Right ventricle myocardium superior (tissue), 1 donor: ENCODE results near the gene TMEM38A. TPM values are rescaled to one million over a fixed set of nuclear protein-coding genes. Genes with fewer than 3 reads are reported as not detected.
A peak's percentile ranks its signal among the peaks of the same experiment; 100 is the strongest.
"Not testable (repeated sequence)": the region's sequence is repeated elsewhere in the genome, so short reads cannot be mapped to it uniquely, and the experiment has no call there.

Source experiments
- ATAC-seq: fragments of 200-7000 bp; cut with Tn5 transposase; one replicate; pipeline ENCODE4 v1.9.1; 2020; ENCODE audit warnings: mild to moderate bottlenecking; ENCODE audit not compliant: poor library complexity
- DNase-seq: peaks from one replicate; pipeline ENCODE4 v3.0.0-alpha.2; 2020
- intact Hi-C: fragments of 100-400 bp; cut with DNase I; formaldehyde crosslinking; loops from one replicate; pipeline ENCODE4 v1.11.2; 2022
- total RNA-seq: library from RNA; stranded (reverse); fragmentation: NEBNext Ultra II Directional; extraction: Animal tissue kit (Norgen Biotek cat#: 25700); gene quantifications from one replicate; pipeline ENCODE4 v1.2.1, GENCODE V29; 2021
- donor health status: DM: no; HTN: yes; CAD: no; lungs with severe emphysema.

Gene TMEM38A
- total RNA-seq, 1 donor from 2014 or later = 44.6 TPM

- DNase-seq (peak; percentile 98), ATAC-seq (peak; percentile 96)
- intact Hi-C loops = loop anchor here (10.0 kb wide), 1 partner anchor 54 kb away; the partner anchor contains the start of gene SLC35E1
Measured at GRCh38 chr19:16628183-16628983, 32.6 kb upstream of the TMEM38A start, which contains the start of gene MED26. Gene MED26, minus strand, starts transcription at chr19:16628204. Its CDS starts 261 bp downstream, at chr19:16627943.

- DNase-seq = peak; percentile 52
- ATAC-seq = peak; percentile 22
- intact Hi-C loops = loop anchor here (10.0 kb wide), 1 partner anchor 54 kb away; the partner anchor contains the start of gene SLC35E1
Measured at GRCh38 chr19:16628984-16629691, 31.8 kb upstream of the TMEM38A start.

GRCh38 chr19:16631465-16631864 lies 29.5 kb upstream of the TMEM38A start:
- ATAC-seq (no peak), DNase-seq (no peak)
- intact Hi-C loops = no loop called here

DNA sequence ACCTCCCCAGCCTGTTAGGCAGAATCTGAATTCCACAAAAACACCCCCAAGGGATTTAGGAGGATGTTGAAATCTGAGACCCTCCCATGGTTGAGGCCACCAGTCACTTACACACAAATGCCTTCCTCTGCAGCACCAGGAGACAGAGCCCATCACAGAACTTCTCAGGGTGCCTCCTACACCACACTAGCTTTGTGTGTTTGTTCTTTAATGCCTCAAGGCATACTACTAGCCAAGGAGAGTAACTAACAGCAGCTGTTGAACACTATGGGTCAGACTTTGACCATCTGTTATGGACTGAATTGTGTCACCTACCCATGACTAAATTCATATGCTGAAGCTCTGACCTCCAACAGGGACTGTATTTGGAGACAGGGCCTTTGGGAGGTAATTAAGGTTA lies 23.4 kb upstream of the TMEM38A start:
- ATAC-seq (no peak), DNase-seq (no peak)
- intact Hi-C loops = no loop called here

DNA sequence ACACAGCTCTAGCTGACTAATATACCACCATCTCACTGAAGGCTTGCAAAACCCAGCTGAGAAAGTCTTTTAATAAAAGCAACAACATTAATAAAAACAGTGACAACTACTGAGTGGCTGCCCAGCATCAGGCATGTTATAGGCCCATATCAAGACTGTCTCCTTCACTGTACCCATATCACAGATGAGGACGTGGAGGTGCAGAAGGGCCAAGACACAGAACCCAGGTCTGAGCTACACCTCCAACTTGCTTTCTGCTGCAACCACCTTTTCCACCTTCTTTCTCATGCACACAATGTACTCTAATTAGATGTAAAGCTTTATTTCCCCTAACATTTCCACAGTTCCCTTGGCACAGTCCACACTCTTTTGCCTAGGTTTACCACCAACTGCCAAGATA lies 22.3 kb upstream of the TMEM38A start:
- intact Hi-C loops = no loop called here
- DNase-seq (no peak), ATAC-seq (no peak)

DNA sequence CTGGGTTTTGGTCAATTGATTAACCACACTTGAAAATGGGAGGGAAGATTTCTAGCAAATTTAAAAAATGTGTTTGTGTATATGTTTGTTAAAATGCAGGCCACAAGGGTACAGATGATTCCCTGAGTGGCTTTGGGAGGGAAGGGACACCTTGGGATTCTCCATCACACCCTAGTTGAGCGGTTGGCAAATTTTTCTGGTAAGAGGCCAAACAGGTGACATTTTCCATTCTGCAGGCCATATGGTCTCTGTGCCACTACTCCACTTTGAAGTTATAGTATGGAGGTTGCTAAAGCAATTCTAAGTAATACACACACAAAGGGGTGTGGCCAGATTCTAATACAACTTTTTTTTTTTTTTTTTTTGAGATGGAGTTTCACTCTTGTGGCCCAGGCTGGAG lies 20.0 kb upstream of the TMEM38A start:
- no peak for DNase-seq
- intact Hi-C loops = no loop called here
- ATAC-seq = no peak

DNA sequence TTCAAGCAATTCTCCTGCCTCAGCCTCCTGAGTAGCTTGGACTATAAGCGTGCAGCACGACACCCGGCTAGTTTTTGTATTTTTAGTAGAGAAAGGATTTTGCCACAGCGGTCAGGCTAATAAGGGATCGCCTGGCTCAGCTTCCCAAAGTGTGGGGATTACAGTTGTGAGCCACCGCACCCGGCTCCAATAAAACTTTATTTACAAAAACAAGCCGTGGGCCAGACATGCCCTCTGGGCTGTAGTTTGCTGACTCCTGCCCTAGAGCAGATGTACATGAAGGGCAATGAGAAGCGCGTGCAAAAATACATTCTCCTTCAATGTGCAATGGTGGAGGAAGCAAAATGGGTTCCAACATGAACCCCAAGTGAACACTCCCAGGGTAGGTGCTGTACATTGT lies 19.2 kb upstream of the TMEM38A start:
- intact Hi-C loops = no loop called here

GRCh38 chr19:16645140-16645539 lies 15.8 kb upstream of the TMEM38A start:
- intact Hi-C loops = no loop called here
- DNase-seq (no peak), ATAC-seq (no peak)

More for the DNA sequence above, 19.2 kb upstream of the TMEM38A start:
- ATAC-seq (no peak), DNase-seq (no peak)

DNA sequence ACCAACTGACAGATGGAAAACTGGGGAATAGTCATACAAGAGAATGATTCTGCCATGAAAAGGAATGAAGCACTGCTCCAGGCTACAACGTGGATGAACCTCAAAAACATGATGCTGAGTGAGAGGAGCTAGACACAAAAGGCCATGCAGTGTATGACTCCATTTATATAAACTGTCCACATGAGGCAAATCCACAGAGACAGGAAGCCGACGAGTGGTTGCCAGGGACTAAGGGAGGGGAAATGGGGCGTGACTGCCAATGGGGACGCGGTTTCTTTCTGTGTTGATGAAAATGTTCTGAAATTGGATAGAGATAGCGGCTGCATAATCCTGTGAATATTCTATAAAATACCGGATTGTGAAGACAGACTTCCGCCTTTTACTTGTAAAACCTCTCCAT lies 11.2 kb upstream of the TMEM38A start:
- DNase-seq (no peak), ATAC-seq (peak; percentile 63)
- intact Hi-C loops = no loop called here

- ATAC-seq (no peak), DNase-seq (no peak)
- intact Hi-C loops = no loop called here
Measured at GRCh38 chr19:16650821-16651220, 10.1 kb upstream of the TMEM38A start.

DNA sequence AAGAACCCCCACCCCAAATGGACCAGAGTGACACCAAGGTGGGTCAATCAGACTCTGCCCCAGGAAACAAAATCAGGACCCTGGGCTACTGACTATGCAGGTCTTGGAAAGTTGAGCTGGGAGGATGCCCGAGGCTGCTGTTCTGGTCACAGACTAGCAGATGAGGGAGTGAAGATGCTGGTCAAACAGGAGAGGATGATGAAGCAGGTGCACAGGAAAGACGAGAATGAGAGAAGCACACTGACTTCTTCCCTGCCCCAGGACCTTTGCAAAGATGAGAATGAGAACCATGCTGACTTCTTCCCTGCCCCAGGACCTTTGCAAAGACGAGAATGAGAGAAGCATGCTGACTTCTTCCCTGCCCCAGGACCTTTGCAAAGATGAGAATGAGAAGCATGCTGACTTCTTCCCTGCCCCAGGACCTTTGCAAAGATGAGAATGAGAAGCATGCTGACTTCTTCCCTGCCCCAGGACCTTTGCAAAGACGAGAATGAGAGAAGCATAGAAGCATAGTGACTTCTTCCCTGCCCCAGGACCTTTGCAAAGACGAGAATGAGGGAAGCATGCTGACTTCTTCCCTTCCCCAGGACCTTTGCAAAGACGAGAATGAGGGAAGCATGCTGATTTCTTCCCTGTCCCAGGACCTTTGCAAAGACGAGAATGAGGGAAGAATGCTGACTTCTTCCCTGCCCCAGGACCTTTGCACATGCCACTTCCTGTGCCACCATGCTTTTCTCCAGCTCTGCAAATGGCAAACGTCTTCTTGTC lies 9.3 kb upstream of the TMEM38A start:
- DNase-seq, intact Hi-C loops, ATAC-seq: not testable (repeated sequence)

DNA sequence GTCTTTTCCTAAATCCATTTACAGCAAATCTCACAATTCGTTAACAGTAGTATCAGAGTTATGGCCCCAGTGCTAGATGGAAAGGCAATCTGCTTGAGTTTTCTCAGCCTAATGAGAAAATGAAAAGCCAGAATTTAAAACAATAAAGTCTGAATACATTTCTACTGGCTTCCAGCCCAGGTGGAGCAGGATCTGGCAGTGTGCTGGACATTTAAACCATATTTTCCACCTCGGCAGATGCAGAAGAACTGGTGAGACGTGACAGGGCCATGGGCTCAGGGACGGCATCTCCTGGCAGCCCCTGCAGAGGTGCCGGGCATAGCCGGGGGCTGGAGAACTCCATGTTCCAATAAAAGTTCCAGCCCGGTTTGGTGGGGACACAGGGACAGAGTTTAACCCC lies 8.1 kb upstream of the TMEM38A start:
- intact Hi-C loops = no loop called here
- DNase-seq = no peak
- no peak for ATAC-seq

GRCh38 chr19:16654140-16654539 lies 6.8 kb upstream of the TMEM38A start:
- intact Hi-C loops = no loop called here
- no peak for ATAC-seq
- no peak for DNase-seq

DNA sequence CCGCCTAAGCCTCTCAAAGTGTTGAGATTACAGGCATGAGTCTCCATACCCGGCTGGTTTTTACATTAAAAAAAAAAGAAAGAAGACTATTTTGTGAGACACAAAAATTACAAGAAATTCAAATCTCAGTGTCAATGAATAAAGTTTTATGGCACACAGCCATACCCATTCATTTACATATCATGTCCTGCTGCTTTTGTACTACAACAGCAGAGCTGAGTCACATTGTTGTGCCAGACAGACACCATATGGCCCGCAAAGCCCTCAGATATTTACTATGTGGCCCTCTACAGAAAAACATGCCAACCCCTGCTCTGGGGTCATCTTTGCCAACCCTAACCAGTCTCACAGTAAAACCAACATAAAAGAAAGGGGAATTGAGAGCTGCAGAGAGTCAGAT lies 6.3 kb upstream of the TMEM38A start:
- no peak for ATAC-seq
- DNase-seq = no peak
- intact Hi-C loops = no loop called here

GRCh38 chr19:16655727-16656126 lies 5.2 kb upstream of the TMEM38A start:
- intact Hi-C loops = no loop called here
- ATAC-seq = no peak

DNA sequence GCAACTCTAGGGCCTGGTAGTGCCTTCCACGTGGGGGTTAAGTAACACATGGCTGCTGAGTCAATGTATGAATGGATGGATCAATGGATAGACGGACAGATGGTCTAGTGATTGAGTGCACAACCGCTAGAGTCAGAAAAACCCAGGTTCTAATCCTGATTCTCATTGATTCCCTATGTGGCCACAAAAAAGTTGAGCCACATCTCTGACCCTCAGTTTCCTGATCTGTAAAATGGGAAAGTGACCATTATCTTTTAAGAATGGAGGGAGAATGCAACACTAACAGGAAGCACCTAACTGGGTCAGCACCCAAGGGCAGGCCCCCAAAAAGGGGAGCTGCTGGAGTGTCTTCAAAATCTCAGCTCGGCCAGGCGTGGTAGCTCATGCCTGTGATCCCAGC lies 3.6 kb upstream of the TMEM38A start:
- intact Hi-C loops = no loop called here
- ATAC-seq = no peak
- DNase-seq = no peak

More at GRCh38 chr19:16655727-16656126, 5.2 kb upstream of the TMEM38A start:
- no peak for DNase-seq

DNA sequence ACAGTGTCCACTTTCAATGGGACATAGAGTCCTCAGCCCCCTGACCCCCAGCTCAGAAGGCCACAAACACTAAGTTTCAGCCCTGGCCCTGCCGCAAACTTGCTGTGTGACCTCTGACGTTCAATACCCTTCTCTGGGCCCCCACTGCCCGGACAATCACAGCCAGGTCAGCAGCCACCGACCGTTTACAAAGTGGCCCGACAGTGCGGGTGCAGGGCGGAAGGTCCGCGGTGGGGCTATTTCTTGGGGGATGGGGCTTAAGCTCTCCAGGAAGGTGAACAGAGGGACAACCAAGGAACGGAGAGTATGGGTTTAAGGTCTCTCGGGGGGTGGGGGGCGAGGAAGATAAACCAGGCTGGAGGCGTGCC lies 1.5 kb upstream of the TMEM38A start:
- intact Hi-C loops = no loop called here
- ATAC-seq (no peak), DNase-seq (no peak)

GRCh38 chr19:16659832-16660708 lies 869 bp upstream of the TMEM38A start, which contains the start of gene SMIM7:
Gene SMIM7, minus strand, starts transcription at chr19:16660144. Its CDS starts 34 bp downstream, at chr19:16660110.
- intact Hi-C loops = no loop called here
- ATAC-seq = peak; percentile 96
- DNase-seq = peak; percentile 99
